GM21825 (cell line): ENCODE data around the gene NBEAL1.
"Not testable (repeated sequence)": the region's sequence is repeated elsewhere in the genome, so short reads cannot be mapped to it uniquely, and the experiment has no call there.

Experiments used
- ATAC-seq: cut with Tn5 transposase; IDR thresholded peaks from one replicate; pipeline ENCODE4 v1.9.1; 2021; ENCODE audit warnings: mild to moderate bottlenecking, moderate library complexity; ENCODE audit not compliant: unreplicated experiment

NBEAL1 gene

GRCh38 chr2:203014456-203015199, at the start of gene NBEAL1:
Gene NBEAL1 (plus strand): TSS chr2:203014875. CDS start chr2:203016385, 1,510 bp downstream.
- peak; percentile 96 for ATAC-seq

- ATAC-seq, result peak; percentile 87
Measured at GRCh38 chr2:202965810-202966460, 48.7 kb upstream of the NBEAL1 start.

- ATAC-seq, result not testable (repeated sequence)
Measured at GRCh38 chr2:202969404-202969803, 45.3 kb upstream of the NBEAL1 start.

- ATAC-seq, result no peak
Measured at GRCh38 chr2:202976809-202977208, 37.9 kb upstream of the NBEAL1 start.

GRCh38 chr2:202982779-202983491, 31.7 kb upstream of the NBEAL1 start:
- no peak for ATAC-seq

- ATAC-seq, result no peak
Measured at GRCh38 chr2:202989749-202990148, 24.9 kb upstream of the NBEAL1 start.

GRCh38 chr2:202990501-202990900, 24.2 kb upstream of the NBEAL1 start:
- ATAC-seq, result no peak

- not testable (repeated sequence) for ATAC-seq
Measured at GRCh38 chr2:202997113-202997512, 17.6 kb upstream of the NBEAL1 start.

- ATAC-seq, result no peak
Measured at GRCh38 chr2:203002054-203002821, 12.4 kb upstream of the NBEAL1 start.

- no peak for ATAC-seq
Measured at GRCh38 chr2:203003716-203004115, 11.0 kb upstream of the NBEAL1 start.

- ATAC-seq, result no peak
Measured at GRCh38 chr2:203016716-203017115, 2.0 kb downstream of the NBEAL1 start.

GRCh38 chr2:203018181-203018580, 3.5 kb downstream of the NBEAL1 start:
- ATAC-seq, result no peak

- ATAC-seq, result no peak
Measured at GRCh38 chr2:203019142-203019541, 4.5 kb downstream of the NBEAL1 start.

GRCh38 chr2:203021991-203022390, 7.3 kb downstream of the NBEAL1 start:
- no peak for ATAC-seq

GRCh38 chr2:203022751-203023150, 8.1 kb downstream of the NBEAL1 start:
- no peak for ATAC-seq

GRCh38 chr2:203025592-203025991, 10.9 kb downstream of the NBEAL1 start:
- ATAC-seq, result no peak

- ATAC-seq, result no peak
Measured at GRCh38 chr2:203030545-203030944, 15.9 kb downstream of the NBEAL1 start.

GRCh38 chr2:203030991-203031390, 16.3 kb downstream of the NBEAL1 start:
- ATAC-seq, result no peak

- ATAC-seq, result no peak
Measured at GRCh38 chr2:203033395-203033794, 18.7 kb downstream of the NBEAL1 start.

GRCh38 chr2:203035879-203036470, 21.3 kb downstream of the NBEAL1 start:
- ATAC-seq, result no peak

GRCh38 chr2:203037026-203037425, 22.4 kb downstream of the NBEAL1 start:
- no peak for ATAC-seq
